Motor neuron (in vitro differentiated cells): ENCODE measurements around the gene JMJD6. TPM values are rescaled to one million over a fixed set of nuclear protein-coding genes. Genes with fewer than 3 reads are reported as not detected.

Source experiments
- ATAC-seq, 8 experiments: fragments of 200-7000 bp; cut with Tn5 transposase; replicated peaks in 6 of 8; 2 replicates each; pipeline ENCODE4 v1.8.0; 2021; ENCODE audit warnings: mild to moderate bottlenecking in 8 of 8, moderate library complexity in 8 of 8
- H3K27ac ChIP-seq, 2 donors: fragments of 250-450 bp; sonication (Bioruptor Pico); 2 replicates each; pipeline ENCODE4 v1.9.0; 2021; ENCODE audit warnings: antibody characterized with exemption in 2 of 2, mild to moderate bottlenecking in 2 of 2, moderate library complexity in 1 of 2
- H3K4me1 ChIP-seq, 2 donors: fragments of 250-450 bp; sonication (Bioruptor Pico); replicated peaks in 1 of 2; 2 replicates each; pipeline ENCODE4 v1.6.1; 2021; ENCODE audit warnings: antibody characterized with exemption in 2 of 2, mild to moderate bottlenecking in 2 of 2, moderate library complexity in 1 of 2
- H3K4me3 ChIP-seq, 5 donors: fragments of 250-450 bp; sonication (Bioruptor Pico); 2 replicates each; pipeline ENCODE4 v1.9.0; 2021; ENCODE audit warnings: antibody characterized with exemption in 5 of 5, mild to moderate bottlenecking in 5 of 5, moderate library complexity in 4 of 5
- WGBS, 10 experiments: fragments of 450-650 bp; shearing (Covaris generic); methylation state at CpG; one replicate each; pipeline ENCODE4 v1.0.0; 2022; 5-methylcytosine and 5-hydroxymethylcytosine counted together
- in situ Hi-C, 9 experiments: fragments of 400-800 bp; cut with MboI; loops; one replicate each; pipeline ENCODE4 v1.15.0; 2021; ENCODE audit warnings: low sequenced_read_pairs in 9 of 9, low pct_unique_long_range_greater_than_20kb in 2 of 9; ENCODE audit not compliant: unreplicated experiment in 9 of 9
- total RNA-seq, 8 experiments: library from RNA; unstranded; fragments of 300-600 nt; gene quantifications; 2 replicates each; pipeline versions ENCODE4 v1.2.3 to v1.2.4, GENCODE V29; 2022

The JMJD6 gene
- total RNA-seq, 8 experiments from 2014 or later: 20.8 to 45.5 (median 26.5) TPM

- Histone ChIP-seq H3K27ac (peak overlapping the region; percentile 79 to 98), H3K4me3 (peak overlapping the region; percentile 58 to 89 (median 69)), H3K4me1 (peaks cover 30 to 32% of the 10 kb centered on the region in 2 donors)
- in situ Hi-C loops: loop anchor here in 2 of 9 experiments (25.0 kb wide), 1 partner anchor 173 kb away; the partner anchor contains the start of genes CYGB (in 2 of the 2) and PRCD (in 2 of the 2)
- ATAC-seq: peak in 7 of 8 experiments; percentile 0 to 12 (median 3)
- WGBS, 10 experiments: 0% methylated on average over 2 to 4 of the region's 79 CpGs; no CpG with 5 or more reads in 7 of the 10 experiments
Observed at GRCh38 chr17:76709951-76710862, 16.2 kb downstream of the JMJD6 start.

DNA sequence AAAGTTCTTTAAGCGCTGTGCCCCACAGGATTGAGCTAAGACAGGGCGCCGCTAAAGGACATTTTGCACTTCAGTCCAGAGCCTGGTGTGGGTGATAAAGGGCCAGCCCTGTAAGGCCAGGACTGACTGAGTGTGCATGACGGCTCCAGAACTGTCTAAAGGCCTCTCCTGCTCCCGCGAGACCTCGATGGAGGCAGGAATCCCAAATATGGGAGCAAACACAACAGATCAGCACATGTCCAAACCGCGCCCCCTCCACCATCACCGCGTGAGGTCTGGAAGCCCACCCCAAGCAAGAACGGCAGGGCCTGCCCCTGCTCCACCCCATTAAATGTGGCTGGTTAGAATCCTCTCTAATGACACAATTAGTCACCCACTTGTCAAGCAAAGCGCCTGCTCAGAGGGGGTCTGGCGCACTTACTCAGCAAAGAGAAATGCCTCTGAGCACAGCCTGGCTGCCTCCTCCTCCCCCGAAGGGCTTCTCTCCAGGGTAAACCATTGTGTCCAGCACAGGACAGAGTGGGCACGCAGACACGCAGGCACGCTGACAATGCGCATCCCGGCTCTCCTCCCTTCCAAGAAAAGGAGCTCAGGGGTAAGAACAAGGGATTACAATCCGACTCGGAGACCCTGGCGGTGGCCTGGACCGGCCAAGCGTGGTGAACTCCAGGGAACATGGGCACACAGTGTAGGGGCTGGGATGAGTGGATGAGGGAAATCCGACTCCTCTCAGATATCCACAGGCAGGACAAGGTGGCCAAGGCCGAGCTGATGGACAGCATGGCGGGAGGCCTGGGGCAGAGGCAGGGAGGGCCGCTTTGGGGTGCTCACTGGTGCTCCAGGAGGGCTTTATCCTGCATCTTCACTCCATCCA is 17.1 kb downstream of the JMJD6 start:
- Histone ChIP-seq H3K4me3 (peak overlapping the region; percentile 58 to 89 (median 69)), H3K4me1 (peaks cover 30 to 32% of the 10 kb centered on the region in 2 donors), H3K27ac (peak overlapping the region; percentile 79 to 98)
- in situ Hi-C loops: loop anchor here in 2 of 9 experiments (25.0 kb wide), 1 partner anchor 172 kb away; the partner anchor contains the start of genes CYGB (in 2 of the 2) and PRCD (in 2 of the 2)
- peak; percentile 59 to 79 (median 73) for ATAC-seq
- 0 to 23% (median 8%) methylated on average over 2 to 12 of the region's 29 CpGs; no CpG with 5 or more reads in 3 of the 10 experiments for WGBS, 10 experiments

- 0 to 67% (median 27%) methylated on average over 1 to 9 of the region's 14 CpGs; no CpG with 5 or more reads in 3 of the 10 experiments for WGBS, 10 experiments
- H3K4me1 ChIP-seq: peaks cover 32% of the 10 kb centered on the region in 2 donors
- H3K27ac ChIP-seq: peak overlapping the region; percentile 79 to 98
- H3K4me3 ChIP-seq: peak overlapping the region in 2 of 5 donors; percentile 14 to 58
- in situ Hi-C loops: loop anchor here in 2 of 9 experiments (25.0 kb wide), 1 partner anchor 171 kb away; the partner anchor contains the start of genes CYGB (in 2 of the 2) and PRCD (in 2 of the 2)
- ATAC-seq: peak in 5 of 8 experiments; percentile 14 to 33 (median 30)
Observed at GRCh38 chr17:76707985-76708807, 18.2 kb downstream of the JMJD6 start.

- no peak overlapping the region for H3K27ac ChIP-seq
- ATAC-seq: no peak
- peaks cover 35 to 38% of the 10 kb centered on the region in 2 donors for H3K4me1 ChIP-seq
- WGBS, 10 experiments: 77 to 100% (median 88%) methylated on average over 3 of the region's 3 CpGs; no CpG with 5 or more reads in 5 of the 10 experiments
- no peak overlapping the region for H3K4me3 ChIP-seq
- in situ Hi-C loops: loop anchor here in 2 of 9 experiments (25.0 kb wide), 1 partner anchor 170 kb away; the partner anchor contains the start of genes CYGB (in 2 of the 2) and PRCD (in 2 of the 2)
Observed at GRCh38 chr17:76706817-76707216, 19.6 kb downstream of the JMJD6 start.

DNA sequence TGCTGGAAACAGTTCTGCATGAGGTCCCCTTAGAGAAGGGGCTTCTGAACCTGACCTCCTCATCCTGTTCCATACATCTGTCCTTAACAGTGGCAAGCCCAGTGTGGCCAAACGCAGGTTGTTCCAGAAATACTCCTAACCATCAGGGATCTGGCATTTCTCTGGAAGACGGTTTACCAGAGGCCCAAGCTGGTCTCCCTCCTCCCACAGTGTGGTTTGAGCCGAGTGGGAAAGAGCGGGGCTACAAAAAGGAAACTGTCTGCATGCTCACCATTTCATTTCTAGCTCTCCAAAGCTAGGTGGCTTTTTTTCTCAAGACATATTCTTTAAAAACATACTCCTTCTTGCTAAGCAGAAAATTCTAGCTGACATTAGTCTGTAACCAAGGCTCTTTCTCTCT is 21.6 kb downstream of the JMJD6 start:
- H3K27ac ChIP-seq: no peak overlapping the region
- ATAC-seq: no peak
- in situ Hi-C loops: loop anchor here in 2 of 9 experiments (25.0 kb wide), 1 partner anchor 168 kb away; the partner anchor contains the start of genes CYGB (in 2 of the 2) and PRCD (in 2 of the 2)
- H3K4me1 ChIP-seq: peaks cover 46 to 49% of the 10 kb centered on the region in 2 donors
- H3K4me3 ChIP-seq: no peak overlapping the region
- 30 to 100% (median 90%) methylated on average over 1 to 4 of the region's 4 CpGs; no CpG with 5 or more reads in 5 of the 10 experiments for WGBS, 10 experiments

- Histone ChIP-seq H3K4me1 (peaks cover 38 to 49% of the 10 kb centered on the region in 2 donors), H3K4me3 (no peak overlapping the region), H3K27ac (no peak overlapping the region)
- 87 to 100% (median 96%) methylated on average over 1 to 9 of the region's 10 CpGs; no CpG with 5 or more reads in 1 of the 10 experiments for WGBS, 10 experiments
- ATAC-seq: no peak
- in situ Hi-C loops: loop anchor here in 2 of 9 experiments (25.0 kb wide), 1 partner anchor 166 kb away; the partner anchor contains the start of genes CYGB (in 2 of the 2) and PRCD (in 2 of the 2)
Observed at GRCh38 chr17:76702941-76703637, 23.3 kb downstream of the JMJD6 start.

DNA sequence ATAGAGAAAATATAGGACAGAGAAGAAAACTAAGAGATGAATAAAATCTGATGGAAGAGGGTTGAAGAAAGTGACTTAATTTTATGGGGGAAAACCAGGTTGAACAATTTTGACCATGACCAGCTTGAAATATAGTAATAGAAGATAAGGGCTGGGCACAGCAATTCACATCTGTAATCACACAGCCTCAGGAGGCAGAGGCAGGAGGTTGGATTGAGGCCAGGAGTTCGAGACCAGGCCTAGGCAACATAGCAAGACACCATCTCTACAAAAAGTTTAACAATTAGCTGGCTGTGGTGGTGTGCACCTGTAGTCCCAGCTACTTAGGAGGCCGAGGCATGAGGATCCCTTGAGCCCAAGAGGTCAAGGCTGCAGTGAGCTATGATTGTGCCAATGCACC is 24.3 kb downstream of the JMJD6 start:
- Histone ChIP-seq H3K27ac (no peak overlapping the region), H3K4me3 (no peak overlapping the region), H3K4me1 (peaks cover 42 to 51% of the 10 kb centered on the region in 2 donors)
- 20 to 100% (median 50%) methylated on average over 1 to 2 of the region's 2 CpGs; no CpG with 5 or more reads in 3 of the 10 experiments for WGBS, 10 experiments
- in situ Hi-C loops: loop anchor here in 2 of 9 experiments (25.0 kb wide), 1 partner anchor 165 kb away; the partner anchor contains the start of genes CYGB (in 2 of the 2) and PRCD (in 2 of the 2)
- ATAC-seq: no peak

GRCh38 chr17:76701471-76701967 is 24.9 kb downstream of the JMJD6 start:
- no peak for ATAC-seq
- Histone ChIP-seq H3K4me1 (peaks cover 47 to 54% of the 10 kb centered on the region in 2 donors), H3K27ac (peak overlapping the region; percentile 73 to 87), H3K4me3 (peak overlapping the region in 2 of 5 donors; percentile 26 to 32)
- in situ Hi-C loops: loop anchor here in 2 of 9 experiments (25.0 kb wide), 1 partner anchor 164 kb away; the partner anchor contains the start of genes CYGB (in 2 of the 2) and PRCD (in 2 of the 2)
- 0 to 76% (median 55%) methylated on average over 1 to 9 of the region's 11 CpGs; no CpG with 5 or more reads in 4 of the 10 experiments for WGBS, 10 experiments

GRCh38 chr17:76700617-76701470 is 25.6 kb downstream of the JMJD6 start:
- Histone ChIP-seq H3K4me3 (peak overlapping the region in 4 of 5 donors; percentile 6 to 32 (median 19)), H3K27ac (peak overlapping the region; percentile 73 to 87), H3K4me1 (peaks cover 47 to 55% of the 10 kb centered on the region in 2 donors)
- in situ Hi-C loops: loop anchor here in 2 of 9 experiments (25.0 kb wide), 1 partner anchor 164 kb away; the partner anchor contains the start of genes CYGB (in 2 of the 2) and PRCD (in 2 of the 2)
- peak; percentile 33 to 83 (median 79) for ATAC-seq
- 0 to 58% (median 24%) methylated on average over 2 to 9 of the region's 33 CpGs; no CpG with 5 or more reads in 4 of the 10 experiments for WGBS, 10 experiments

DNA sequence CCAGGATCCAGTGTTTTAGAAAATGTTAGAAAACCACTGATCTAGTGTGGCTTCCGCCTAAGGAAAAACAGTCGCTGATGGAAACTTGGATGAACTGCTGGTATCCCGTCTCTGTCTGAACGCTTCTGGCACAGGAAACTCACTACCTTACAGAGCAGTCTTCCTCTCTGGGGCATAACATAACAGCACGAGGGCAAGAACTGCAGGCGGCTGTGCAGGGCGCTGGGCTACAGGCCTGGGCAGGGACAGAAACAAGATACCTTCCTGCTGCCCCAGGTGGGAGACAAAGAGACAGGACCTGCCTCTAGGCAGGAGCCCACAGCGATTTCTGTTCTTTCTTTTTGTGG is 26.2 kb downstream of the JMJD6 start:
- H3K4me1 ChIP-seq: peaks cover 47 to 55% of the 10 kb centered on the region in 2 donors
- ATAC-seq: peak in 5 of 8 experiments; percentile 5 to 10 (median 7)
- peak overlapping the region; percentile 73 to 87 for H3K27ac ChIP-seq
- peak overlapping the region in 1 of 5 donors; percentile 32 for H3K4me3 ChIP-seq
- WGBS, 10 experiments: 22 to 100% (median 79%) methylated on average over 1 to 7 of the region's 8 CpGs; no CpG with 5 or more reads in 1 of the 10 experiments
- in situ Hi-C loops: loop anchor here in 2 of 9 experiments (25.0 kb wide), 1 partner anchor 163 kb away; the partner anchor contains the start of genes CYGB (in 2 of the 2) and PRCD (in 2 of the 2)
